T-helper 1 cell (primary cell): ENCODE data around the gene RSPO4.

ENCODE experiments used
- DNase-seq, 5 donors: peaks; one replicate each; pipeline ENCODE4 v3.0.0-alpha.2; 2012 to 2020

Gene RSPO4

DNA sequence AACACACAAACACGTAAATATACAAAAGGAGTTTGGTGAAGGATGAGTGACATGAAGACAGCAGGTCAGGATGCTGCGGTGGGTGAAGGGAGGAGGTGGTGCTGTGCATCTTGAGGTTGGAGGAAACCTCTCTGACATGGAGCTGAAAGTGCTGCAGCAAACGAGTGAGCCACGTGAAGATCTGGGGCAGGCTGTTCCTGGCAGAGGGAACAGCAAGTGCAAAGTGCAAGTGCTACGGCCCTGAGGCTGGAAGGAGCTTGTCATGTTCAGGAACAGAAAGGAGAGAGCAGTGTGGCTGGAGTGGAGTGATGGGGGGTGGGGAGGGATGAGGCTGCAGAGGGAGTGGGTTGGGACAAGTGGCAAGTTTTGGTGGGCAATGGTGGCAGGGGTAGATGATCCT is 61.2 kb downstream of the RSPO4 start:
- no peak for DNase-seq

DNA sequence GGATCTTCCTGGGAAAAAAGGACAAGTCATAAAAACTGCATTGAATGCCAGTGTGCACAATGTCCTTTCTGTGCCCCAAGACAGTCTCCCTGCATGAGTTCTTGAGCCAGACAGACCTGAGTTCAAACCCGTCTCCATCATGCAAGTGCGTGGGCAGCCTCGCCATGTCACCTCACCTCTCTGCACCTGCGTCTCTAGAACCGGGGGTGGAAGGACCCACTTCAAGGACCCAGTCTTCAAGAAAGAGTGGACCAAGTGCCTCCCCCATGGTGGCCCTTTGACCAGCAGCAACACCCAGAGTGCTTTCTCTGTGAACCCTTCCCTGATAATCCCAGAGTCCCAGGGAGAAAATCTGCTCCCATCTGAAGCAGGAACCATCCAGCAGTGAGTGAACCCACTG is 62.5 kb downstream of the RSPO4 start:
- no peak for DNase-seq

DNA sequence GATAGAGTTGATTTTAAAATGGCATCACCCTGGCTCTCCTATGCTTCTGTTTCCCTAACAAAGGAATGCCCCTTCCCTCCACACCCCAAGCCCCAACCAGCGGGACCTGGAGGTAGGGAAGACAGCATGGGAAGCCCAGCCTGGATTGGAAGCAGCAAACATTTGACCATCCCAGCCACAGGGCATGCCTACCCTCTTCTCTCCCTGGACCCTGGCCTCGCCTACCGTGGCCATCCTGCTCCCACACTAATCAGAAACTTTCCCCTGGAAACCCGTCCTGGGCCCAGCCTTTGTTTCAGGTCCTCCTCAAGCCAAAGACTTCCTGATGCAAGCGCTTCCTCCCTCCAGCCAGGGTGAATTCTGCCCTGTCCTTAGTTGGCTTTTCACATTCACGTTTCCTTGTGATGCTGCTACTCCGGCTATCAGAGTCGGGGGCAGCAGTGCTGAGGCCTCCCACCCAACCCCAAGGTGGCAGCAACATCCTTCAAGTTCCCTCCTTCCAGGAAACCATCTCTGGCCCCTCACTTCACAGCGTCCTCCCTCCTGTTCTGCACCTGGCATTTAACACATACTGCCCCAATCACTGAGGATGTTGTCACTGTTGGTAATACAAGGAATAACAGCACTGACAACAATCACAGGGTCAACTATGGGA is 67.8 kb downstream of the RSPO4 start:
- DNase-seq: no peak

DNA sequence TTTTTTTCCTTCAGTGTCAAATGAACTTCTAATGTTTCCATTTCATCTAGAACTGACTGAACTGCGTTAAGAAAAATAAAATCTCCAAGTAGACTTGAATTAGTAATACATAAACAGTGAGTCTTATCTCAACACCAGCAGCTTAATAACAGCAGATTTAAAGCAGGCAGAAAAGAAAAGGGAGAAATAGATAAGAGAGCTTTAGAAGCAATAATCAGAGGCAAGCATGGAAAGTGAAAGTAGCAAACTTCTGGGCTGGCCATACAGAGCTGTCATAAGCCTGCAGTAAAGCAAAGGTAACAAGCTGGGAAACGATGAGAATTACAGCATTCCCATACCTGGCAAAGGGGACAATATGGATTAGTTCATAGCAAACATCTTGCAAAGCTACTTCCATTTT is 69.1 kb downstream of the RSPO4 start:
- no peak for DNase-seq

DNA sequence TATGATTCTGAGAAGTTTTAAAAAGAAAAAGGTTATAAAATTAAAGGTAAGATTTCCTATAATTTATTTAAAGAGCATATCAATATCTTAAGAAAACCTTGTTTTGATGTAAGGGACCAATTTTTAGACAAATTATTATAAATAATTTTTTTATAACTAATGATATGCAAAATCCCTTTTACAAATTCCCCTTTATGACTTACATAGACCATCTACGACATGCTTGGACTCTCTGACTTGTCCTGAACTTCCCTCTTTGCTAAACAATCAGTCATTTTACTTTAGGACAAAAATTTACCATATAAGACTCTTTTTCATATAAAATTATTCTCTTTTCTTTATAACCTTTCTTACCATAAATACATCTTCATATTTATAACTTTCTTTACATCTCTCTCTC is 70.7 kb downstream of the RSPO4 start:
- DNase-seq: no peak

DNA sequence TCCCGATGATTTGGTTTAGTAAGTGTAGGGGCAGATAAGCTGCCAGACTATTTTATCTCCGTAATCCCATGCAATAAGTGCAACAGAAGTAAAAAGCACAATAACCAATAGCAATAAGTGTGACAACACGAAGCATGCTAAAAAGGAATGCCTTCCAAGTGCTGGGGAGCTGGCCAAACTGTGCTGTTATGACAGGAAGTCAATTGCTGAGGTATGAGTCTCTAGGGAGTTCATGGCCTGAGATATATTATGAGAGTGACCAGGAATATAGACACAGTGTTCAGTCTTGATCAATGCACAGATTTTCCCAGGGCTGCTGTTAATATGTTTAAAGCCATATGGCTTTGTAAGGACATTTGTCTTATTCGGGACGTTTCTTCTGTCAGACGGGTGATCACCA is 75.4 kb downstream of the RSPO4 start:
- DNase-seq: no peak

DNA sequence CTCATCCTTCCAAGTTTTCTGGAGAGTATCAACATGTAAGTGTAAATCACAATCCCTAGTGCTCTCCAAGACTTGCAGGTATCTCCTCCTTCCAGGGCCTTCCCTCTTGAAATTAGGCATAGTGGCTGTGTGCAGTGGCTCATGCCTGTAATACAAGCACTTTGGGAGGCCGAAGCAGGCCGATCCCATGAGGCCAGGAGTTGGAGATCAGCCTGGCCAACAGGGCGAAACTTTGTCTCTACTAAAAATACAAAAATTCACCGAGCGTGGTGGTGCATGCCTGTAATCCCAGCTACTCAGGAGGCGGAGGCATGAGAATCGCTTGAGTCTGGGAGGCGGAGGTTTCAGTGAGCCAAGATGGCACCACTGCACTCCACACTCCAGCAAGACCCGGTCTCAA is 76.6 kb downstream of the RSPO4 start:
- DNase-seq: no peak

DNA sequence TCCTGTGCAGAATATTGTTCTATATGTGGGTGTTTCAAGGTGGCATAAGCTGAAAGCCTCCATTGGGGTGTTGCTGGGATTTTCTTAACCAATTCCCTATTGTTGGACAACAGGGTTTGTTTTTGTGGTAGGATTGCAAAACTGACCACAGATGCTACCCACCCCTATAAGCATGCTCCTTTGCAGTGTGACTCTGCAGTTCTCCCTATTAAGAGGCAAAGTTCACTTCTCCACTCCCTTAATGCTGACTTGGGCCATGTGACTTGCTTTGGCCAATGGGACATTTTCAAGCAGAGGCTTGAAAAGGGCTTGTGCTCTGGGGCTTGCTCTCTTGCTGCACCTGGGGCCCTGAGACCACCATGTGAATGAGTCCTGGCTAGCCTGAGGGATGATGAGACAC is 77.5 kb downstream of the RSPO4 start:
- DNase-seq: no peak

DNA sequence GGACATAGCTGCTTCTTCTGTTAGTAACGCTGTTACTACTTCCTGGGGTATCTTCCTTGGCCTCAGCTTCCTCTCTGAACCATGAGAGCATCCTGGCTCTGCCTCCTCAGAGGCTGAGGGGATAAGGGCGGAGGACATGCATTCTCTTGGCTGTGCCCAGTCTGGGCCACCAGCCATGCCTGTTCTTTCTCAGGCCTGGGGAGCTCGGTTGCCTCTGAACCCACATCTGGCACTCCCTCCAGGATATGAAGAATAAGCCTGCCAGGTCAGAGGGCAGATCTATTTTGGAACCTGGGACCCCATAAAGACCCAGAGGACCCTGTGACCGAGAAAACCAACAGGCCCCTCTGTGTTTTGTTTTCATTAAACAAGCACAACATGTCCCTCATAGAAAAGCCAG is 79.3 kb downstream of the RSPO4 start:
- no peak for DNase-seq

DNA sequence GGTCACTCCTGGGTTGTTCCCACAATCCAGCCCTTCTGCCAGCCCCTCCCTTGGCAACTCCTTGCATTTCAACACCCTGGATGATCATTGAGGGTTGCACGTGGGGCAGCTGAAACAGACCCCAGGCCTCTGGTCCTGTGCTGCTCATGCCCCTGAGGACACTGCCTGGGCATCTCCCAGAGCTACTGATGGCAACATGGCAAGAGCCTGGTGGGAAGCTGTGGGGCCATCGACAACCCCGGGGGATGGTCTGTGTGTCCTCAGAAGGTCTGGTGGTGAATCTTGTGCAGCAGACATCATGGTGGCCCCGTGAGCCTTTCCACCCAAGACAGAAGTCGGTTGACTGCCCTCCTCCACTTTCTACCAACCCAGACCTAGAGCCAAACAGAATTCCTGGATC is 81.0 kb downstream of the RSPO4 start:
- no peak for DNase-seq

DNA sequence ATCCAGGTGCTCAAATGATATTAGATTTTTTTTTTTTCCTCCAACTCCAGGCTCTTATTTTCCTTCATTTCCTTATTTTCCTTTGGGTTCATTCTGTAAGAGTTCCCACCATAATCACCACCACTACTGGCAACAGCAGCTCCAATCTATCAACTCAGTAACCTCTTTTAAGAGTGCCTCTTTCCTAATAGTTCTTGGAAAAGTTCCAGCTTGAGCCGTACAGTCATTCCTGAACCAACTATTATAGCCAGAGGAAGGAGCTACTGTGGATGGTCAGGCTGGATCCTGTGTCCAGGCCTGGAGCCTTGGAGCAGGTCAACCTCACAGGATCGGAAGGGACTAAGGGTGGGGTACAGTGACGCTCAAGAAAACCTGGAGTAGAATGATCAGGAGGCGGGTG is 81.8 kb downstream of the RSPO4 start:
- no peak for DNase-seq

DNA sequence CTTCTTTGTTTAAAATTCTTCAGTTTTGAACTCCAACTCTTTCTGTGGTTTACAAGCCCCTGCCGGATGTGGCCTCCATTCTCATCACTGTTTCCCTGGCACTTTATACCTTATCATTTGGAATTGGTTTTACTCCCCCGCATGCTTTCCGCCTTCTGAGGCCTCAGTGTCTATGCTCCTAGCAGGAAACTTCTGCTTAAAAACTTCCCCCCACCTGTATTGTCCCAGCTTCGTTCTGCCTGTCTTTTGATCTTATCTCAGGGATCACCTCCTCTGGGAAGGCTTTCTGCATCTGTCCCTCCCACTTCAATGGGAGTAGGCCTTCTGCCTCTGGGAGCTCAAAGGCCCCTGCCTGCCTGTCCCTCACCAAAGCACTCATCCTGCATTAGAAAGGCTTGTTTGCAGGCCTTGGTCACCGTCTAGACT is 82.6 kb downstream of the RSPO4 start:
- DNase-seq: no peak

DNA sequence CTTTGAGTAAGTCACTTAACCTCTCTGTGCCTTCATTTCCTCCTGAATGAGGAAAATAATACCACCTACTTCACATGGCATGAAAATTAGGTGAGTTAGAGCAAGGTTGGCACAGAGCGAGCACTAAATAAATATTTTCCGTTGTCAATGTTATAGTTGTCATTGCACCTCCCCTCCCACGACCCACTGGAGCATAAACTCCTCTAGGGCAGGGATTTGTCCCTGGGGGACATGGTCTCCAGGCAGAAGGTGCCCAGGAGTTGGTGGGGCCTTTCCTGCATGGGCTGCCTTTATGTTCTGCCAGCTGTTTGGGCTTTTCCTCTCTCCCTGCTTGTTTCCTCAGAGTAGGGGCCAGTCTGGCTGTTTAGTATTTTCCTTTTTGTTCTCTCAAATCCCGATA is 84.7 kb downstream of the RSPO4 start:
- no peak for DNase-seq

DNA sequence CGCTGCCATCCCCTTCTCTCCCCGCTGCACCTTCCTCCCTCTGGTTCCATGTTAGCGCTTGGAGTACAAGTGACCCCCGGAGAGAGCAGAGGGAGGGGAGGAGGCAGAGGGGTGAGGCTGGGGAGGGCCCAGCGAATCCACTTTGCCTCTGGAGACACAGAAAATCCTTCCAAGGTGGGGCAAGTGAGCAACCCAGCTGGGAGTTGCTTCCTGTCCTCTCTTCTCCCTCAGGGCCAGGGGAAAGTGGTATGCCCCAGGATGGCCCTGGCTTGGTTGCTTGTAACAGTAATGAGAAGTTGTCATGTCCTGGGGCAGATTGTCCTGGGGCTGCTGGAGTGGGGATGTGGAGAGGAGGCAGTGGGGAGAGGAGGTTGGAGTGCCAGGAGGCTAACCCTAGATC is 85.3 kb downstream of the RSPO4 start:
- no peak for DNase-seq

DNA sequence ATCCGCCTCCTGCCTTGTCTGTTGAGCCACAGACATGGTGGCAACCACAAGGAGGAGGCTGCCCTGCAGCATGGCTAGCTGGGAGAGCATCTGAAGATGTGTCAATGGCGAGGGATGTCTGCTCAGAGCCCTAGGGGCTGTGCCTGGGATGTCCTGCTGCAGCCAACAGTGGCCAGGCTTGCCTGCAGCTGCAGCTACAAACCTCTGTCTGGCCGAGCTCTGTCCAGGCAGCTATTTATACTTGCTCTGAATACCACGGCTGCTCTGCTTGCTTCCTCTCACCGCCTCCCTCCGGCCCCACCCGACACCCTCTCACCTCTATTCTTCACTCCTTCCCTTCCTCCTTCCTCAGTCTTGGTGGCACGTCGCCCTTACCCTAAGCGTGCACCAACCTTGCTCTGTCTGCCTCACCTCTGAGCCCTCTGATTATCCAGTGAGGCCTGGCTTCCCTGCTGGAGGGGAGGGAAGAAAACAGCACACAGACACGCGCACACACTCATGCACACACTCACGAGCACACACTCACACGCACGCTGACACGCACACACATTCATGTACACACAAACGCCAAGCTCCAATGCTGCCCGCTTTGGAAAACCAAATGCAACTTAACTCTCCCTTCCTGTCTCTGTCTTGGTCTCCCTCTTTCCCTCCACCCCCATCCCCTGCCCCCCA is 85.8 kb downstream of the RSPO4 start, which contains the start of gene ANGPT4:
Gene ANGPT4, minus strand, starts transcription at position 210 of the 675 bp plus-strand sequence. Its CDS starts 120 bp downstream, at position 90.
- DNase-seq: no peak

DNA sequence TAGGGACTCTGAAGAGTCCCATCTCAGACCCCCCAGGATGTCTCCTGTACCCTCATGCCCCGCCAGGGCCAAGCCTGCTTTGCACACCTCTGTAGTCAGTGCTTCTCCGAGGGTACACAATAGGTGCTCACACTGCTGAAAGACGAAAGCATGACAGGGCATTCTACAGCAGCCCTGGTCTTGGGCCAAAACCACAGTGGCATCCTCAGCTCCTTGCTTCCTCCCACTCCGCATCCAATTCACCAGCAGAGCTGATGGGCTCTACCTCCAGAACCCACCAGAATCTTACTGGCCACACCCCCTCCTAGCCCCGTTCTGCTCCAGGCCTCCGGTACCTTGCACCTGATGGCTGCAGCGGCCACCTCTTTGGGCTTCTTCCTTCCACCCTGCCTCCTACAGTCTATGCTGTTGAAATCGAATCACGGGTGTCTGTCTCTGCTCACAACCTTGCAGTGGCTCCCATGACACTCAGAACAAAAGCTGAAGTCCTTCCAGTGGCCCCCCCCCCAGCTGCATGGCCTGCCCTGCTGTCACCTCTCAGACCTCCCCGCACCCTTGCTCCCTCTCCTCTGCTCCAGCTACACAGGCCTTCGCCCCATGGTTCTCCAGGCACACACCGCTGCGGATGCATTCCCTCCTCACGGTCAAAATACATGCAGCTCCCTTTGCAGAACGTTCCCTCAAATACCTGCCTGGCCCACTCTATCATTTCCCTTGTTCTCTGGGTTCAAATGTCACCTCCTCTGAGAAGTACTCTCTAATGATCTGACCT is 87.2 kb downstream of the RSPO4 start:
- DNase-seq: no peak

DNA sequence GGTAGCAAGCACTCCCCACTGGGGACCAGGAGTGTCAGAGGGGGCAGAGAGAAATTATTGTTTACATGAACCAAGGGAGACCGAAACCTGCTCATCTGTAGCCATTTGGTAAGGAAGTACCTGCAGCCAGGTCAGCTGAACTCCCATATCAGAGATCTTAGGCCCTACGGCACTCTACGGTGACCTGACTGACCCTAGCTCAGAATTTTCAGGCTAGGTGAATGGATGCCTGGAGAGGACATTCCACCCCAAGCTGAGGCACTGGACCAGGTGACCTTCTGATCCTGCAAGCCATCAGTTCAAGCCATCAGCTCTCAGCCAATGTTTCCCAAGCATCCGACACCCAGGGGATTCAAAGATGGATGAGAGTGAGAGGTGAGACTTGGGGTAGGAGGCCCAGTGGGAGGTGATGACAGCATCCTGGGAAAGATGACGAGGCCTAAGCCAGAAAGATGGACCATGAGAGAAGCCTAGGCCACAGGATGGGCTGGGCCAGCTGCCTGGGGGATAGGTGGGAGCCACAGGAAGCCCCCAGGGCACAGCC is 88.7 kb downstream of the RSPO4 start:
- DNase-seq: no peak

DNA sequence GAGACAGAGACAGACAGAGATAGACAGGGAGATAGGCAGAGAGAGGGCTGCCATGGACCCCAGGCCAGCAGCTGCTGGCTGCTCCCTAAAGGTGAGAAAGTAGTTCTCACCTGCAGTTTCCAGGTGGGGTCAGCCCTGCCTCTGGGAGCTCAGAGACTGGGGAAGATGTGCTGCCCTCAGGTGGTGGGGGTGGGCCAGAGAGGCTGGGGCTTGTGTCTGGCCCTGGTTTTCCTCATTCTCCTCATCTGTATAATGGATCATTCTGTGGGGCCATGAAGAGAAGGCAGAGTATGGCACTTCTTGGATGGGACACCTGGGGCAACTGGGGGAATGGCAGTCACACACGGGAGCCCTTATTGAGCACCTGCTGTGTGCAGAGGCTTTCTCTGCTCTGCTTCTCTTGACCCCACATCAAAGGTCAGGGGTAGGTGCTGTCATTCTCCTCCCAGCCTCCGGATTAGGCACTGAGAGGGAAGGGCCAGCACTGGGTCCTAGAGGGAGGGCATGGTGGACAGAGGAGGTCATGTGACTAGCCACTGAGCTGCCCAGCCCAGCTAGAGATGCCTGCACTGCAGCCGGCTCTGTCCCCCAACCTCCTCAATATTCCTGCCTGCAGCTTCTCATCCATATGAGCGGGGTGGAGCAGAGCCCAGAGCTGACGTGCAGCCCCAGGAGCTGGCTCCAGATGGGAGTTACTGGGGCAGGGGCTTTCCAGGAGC is 90.1 kb downstream of the RSPO4 start:
- DNase-seq: peak in 1 of 5 donors; percentile 6

DNA sequence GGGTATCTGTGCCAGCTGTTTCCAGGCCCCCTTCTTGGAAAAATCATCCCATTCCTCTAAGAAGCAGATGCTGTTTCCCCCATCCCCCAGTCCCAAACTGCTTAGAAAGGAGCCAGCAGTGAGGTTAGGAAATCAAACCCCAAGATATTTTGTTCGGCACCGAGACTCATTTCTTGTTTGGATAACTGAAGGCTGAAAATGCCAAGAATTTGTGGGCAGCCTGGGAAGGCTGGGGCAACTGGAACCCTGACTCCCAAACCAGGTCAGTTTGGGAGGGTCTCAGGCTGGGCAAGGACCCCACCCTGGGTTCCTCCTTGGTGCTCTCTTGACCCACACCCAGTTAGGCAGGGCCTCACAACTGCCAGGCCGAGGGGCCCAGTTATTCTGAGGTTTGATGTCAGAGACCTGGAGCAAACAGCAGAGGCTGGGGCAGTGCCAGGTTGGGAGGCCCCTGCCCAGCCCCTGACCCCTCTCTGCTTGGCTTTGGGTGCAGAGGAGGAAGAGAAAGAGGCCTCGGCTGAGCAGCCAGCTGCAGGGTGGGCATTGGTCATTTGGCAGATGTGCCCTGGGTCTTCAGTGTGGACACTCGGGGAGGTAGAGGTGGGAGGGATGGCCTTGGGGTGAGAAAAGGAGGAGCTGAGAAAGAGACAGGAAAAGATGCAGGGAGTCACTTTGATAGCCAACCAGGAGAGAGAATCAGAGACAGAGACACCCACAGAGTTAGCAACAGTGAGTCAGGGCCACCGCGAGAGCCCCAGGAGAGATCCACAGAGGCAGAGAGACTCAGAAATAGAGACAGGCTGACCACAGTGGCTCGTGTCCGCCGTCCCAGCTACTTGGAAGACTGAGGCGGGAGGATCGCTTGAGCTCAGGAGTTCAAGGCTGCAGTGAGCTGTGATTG is 91.0 kb downstream of the RSPO4 start:
- no peak for DNase-seq

DNA sequence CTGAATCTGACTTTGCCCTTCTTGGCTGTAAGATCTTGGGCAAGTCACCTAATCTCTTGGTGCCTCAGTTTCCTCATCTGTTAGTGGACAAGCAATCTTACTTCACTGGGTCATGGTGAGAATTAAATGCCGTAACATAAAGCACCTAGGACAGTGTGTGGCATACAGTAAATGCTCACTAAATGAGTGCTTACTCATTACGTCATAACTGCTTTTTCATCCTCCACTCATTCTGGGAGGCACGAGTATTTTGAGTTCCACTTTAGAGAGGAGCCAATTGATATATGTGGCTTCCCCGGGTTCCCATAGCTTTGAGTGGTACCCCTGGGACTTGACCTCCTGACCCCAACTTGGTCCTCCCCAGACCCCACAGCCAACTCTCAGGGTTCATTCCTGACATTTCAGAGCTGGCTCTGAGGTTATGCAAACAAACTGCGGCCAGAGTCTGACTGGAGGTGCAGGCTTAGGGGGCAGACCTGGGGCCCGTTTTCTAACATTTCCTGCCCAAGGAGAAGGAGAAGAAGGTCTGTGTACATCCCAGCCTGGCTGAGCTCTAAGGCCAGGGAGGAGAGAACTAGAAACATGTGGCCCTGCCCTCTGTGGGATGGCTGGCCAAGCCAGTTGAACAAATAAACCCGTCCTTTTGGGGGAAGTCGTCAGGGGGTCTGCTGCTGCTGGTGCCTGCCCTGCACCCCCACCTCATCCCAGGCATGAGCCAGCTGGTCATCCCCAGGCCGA is 91.8 kb downstream of the RSPO4 start:
- no peak for DNase-seq

DNA sequence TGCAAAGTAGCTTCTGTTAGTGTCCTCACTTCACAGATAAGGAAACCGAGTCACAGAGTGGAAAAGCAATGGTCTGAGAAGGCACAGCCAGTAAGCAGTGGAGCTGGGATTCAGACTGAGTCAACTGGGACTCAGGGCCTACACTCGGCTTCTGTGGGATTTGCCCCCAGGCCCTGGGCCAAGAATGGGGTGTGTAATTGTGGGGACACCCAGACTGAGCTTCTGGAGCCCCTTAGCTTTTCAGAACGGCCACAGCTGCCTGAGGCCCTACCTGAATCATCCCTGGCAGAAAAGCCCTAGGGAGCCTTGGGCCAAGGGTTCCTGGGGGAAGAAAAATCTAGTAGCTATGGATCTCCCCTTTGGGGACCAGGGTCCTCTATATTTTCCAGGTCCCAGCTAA is 92.5 kb downstream of the RSPO4 start:
- DNase-seq: no peak
